ENCODE measurements around the gene SELENOP. TPM values are rescaled to one million over a fixed set of nuclear protein-coding genes. Genes with fewer than 3 reads are reported as not detected.

The SELENOP gene
- total and polyA plus RNA-seq, 2 of the 8 experiments (the other 6 are each of a cell fraction or from before 2014, with no cell fraction given), result 5.5 to 19.4 TPM

- no peak for TF ChIP-seq CHD7 (IDR thresholded peaks at IDR 0.05; ENCODE audit: insufficient replicate concordance, low read length)
- TF ChIP-seq NRF1 (IDR thresholded peaks at IDR 0.05; ENCODE audit: low read depth, low read length), result no peak
- TF ChIP-seq SUZ12 (IDR thresholded peaks at IDR 0.05; ENCODE audit: low read length), result no peak
- TF ChIP-seq RAD21 (IDR thresholded peaks at IDR 0.05 in 1 of 2, conservative IDR thresholded peaks at IDR 0.05 in 1 of 2; ENCODE audit: low read depth in 2 of 2, low read length in 2 of 2), result no peak
- TF ChIP-seq MAFK (IDR thresholded peaks at IDR 0.05; ENCODE audit: low read depth, low read length), result no peak
- no peak for TF ChIP-seq TCF12 (IDR thresholded peaks at IDR 0.05; ENCODE audit: low read depth, low read length)
- no peak for TF ChIP-seq PHF8 (conservative IDR thresholded peaks at IDR 0.05; ENCODE audit: low read depth, low read length)
- TF ChIP-seq TEAD4 (IDR thresholded peaks at IDR 0.05; ENCODE audit: low read depth, low read length), result no peak
- TF ChIP-seq CREB1 (IDR thresholded peaks at IDR 0.05), result no peak
- no peak for TF ChIP-seq CHD1 (IDR thresholded peaks at IDR 0.05; ENCODE audit: low read depth, low read length)
Observed at GRCh38 chr5:42801516-42802166, 10.1 kb downstream of the SELENOP start (continued).
